Stimulated activated CD8-positive, alpha-beta memory T cell treated with anti-CD3 and anti-CD28 coated beads, Interleukin-7, amount 100 ng/mL, for 4 hours (primary cell): ENCODE results near the gene GJA4.

Experiments used
- DNase-seq, 2 donors: peaks; one replicate each; pipeline ENCODE4 v3.0.0-alpha.2; 2020; ENCODE audit warnings: low read depth in 2 of 2

Gene GJA4

GRCh38 chr1:34792868-34793727, at the start of gene GJA4:
Gene GJA4 (plus strand): TSS chr1:34792999. CDS start chr1:34794214, 1,215 bp downstream.
- no peak for DNase-seq

GRCh38 chr1:34743775-34744174, 49.0 kb upstream of the GJA4 start:
- DNase-seq: no peak

DNA sequence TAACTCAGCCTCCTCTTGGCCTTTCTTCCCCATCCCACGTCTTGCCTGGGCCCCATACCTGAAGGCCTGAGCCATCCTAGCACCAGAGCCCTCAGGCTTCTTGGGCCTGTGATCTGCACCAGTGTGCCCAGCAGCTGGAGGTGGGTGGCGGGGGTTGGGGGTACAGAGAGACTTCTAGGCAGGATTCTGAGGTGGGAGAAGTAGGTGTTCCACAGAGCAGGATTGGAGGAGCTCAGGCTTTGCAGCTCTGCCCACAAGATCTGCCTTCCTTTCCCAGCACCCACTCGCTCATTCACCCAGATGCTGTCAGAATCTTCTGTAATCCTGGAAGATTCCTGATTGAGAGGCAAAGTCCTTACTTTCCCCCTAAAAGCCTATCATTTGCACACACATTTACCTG, 47.9 kb upstream of the GJA4 start:
- DNase-seq: no peak

DNA sequence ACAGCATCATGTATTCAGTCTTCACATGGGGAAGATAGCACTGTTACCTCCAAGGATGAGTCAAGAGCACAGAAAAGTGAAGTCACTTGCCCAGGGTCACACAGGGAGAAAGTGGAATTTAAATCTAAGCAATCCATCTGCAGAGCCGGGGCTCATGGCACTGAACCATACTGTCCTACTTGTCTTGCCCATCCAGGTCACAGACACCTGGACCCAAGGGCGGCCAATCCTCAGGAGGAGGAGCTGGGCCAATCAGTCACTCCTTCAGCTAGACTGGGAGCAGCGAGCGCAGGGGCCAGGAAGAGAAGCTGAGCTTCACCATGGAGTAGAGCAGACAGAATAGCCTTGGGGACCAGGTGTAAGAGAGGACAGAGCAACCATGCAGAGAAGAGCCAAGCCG, 47.1 kb upstream of the GJA4 start:
- DNase-seq: no peak

DNA sequence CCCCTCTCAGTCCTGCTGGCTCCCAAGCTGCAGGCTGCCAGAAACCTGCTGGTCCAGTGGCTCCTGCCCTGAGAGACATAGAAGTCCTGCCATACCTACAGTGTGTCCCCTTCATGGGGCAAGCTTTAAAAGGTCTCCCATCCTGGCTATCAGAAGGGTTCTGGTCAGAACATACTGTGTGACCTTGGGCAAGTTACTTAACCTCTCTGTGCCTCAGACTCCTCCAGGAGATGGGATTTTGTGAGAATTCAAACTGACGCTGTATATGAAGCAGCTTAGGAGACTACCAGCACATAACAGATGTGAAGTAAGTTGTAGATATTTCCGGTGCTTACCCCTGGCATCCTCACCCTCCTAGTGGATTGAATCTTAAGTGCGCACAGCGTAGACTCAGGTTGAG, 46.7 kb upstream of the GJA4 start:
- no peak for DNase-seq

DNA sequence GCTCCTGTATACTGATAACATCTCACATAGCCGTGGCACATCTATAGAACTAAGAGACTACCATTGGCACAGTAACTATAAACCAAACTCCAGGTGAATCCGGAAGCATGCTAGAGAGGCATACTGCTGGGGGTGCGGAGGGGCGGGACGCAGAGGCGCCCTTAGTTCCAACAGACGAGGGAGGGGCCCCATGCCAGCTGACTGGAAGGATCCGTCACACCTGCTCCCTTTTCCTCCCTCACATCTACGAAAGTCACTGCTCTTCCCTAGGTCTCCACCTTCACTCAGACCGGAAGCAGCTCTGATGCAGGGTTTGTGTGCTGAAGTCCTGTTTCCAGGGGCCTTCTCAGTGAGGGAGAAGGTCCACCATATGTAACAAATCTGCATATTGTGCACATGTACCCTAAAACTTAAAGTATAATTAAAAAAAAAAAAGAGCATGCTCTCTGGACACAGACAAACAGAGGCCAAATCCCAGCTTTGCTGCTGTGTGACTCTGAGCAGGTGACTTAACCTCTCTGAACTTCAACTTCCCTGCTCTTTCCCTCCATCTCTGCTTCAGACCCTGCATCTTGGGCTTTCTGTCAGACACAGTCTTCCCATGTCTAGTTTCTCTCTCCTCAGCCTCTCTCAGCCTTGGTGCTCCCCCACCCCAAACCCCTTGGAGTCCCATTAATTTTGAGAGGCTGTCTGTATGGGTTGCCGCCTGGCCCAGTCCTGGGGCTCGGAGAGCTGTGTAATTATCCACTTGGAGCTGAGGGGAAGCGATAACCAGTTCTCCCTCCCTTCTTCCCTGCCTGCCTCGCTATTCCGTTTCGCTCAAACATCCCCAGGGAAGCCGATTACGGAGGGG, 45.8 kb upstream of the GJA4 start:
- no peak for DNase-seq

GRCh38 chr1:34747638-34747941, 45.2 kb upstream of the GJA4 start:
- DNase-seq: no peak

- DNase-seq: no peak
Measured at GRCh38 chr1:34749992-34750391, 42.8 kb upstream of the GJA4 start.

DNA sequence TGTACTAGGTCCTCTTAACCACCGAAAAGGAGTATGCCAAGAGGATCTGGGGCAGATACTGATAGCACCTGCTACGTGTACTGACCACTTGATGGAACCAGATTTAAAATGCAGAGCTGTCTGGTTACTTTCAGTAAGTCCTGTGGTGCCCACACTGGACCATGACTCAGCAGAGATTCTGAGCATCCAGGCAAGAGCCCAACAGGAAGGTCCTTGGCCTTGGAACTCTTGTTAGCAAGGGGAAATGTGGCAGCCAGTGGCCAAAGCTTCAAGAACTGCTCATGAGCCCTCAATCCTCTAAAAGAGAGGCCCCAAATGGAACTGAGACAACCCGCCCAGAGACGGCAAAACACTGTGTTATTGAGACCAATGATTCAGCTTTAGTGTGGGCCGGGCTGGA, 42.2 kb upstream of the GJA4 start:
- DNase-seq: no peak

- no peak for DNase-seq
Measured at GRCh38 chr1:34753163-34753562, 39.6 kb upstream of the GJA4 start.

DNA sequence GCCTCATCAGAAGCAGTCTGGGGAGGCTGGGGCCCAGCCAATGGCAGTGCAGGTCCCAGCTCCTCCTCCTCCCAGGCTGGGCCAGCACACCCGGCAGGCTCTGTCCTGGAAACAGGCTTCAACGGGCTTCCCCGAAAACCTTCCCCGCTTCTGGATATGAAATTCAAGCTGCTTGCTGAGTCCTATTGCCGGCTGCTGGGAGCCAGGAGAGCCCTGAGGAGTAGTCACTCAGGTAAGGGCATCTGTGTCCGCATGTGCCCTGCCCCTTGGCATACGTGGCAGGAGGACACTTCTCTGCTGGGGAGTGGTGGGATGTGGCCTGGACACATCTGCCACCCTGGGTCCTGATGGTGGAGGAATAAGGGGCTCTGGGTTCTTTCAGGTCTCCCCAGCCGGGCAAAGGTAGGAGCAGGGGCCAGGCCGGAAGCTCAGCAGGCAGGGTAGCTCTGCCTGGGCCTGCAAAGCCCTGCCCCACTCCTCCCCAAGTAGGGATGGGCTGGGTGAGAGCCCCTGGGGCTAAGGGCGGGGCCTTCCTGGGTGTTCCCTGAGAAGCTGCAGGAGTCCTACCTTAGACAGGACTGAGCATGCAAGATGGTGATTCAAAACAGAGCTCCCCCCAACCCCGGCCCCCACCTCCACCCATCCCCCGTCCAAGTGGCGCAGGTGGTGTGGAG, 37.7 kb upstream of the GJA4 start, which contains the start of gene GJB5:
GJB5 (plus strand) TSS at position 84 of the 674 bp plus-strand sequence. CDS start 2,284 bp downstream, outside the sequence.
- no peak for DNase-seq

DNA sequence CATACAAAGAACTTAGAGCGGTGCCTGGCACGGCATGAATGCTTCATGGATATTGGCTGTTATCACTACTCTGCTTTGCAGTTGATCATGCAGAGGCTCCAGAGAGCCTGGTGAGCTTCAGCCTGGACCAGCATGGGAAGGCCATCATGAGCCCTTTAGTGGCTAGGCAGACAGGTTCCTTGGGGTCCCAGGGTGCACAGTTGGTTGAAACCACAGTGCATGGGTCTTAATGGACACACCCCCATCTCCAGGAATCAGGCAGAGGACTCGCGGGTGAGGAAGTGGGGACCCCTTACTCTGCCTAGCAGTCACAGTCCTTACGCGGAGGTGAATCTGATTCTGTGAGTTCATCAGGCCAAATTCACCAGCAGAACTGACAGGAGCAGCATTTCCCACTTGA, 36.8 kb upstream of the GJA4 start:
- no peak for DNase-seq

GRCh38 chr1:34757386-34757785, 35.4 kb upstream of the GJA4 start:
- DNase-seq: no peak

GRCh38 chr1:34758751-34759150, 34.0 kb upstream of the GJA4 start:
- DNase-seq: no peak

GRCh38 chr1:34759503-34760357, 33.1 kb upstream of the GJA4 start, which contains the start of gene GJB4:
Gene GJB4 (plus strand): TSS chr1:34759740. CDS start chr1:34761255, 1,515 bp downstream.
- no peak for DNase-seq

DNA sequence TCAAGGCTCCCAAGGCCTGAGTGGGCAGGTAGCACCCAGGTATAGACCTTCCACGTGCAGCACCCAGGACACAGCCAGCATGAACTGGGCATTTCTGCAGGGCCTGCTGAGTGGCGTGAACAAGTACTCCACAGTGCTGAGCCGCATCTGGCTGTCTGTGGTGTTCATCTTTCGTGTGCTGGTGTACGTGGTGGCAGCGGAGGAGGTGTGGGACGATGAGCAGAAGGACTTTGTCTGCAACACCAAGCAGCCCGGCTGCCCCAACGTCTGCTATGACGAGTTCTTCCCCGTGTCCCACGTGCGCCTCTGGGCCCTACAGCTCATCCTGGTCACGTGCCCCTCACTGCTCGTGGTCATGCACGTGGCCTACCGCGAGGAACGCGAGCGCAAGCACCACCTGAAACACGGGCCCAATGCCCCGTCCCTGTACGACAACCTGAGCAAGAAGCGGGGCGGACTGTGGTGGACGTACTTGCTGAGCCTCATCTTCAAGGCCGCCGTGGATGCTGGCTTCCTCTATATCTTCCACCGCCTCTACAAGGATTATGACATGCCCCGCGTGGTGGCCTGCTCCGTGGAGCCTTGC, 31.5 kb upstream of the GJA4 start:
- no peak for DNase-seq

- no peak for DNase-seq
Measured at GRCh38 chr1:34761776-34762307, 31.0 kb upstream of the GJA4 start.

DNA sequence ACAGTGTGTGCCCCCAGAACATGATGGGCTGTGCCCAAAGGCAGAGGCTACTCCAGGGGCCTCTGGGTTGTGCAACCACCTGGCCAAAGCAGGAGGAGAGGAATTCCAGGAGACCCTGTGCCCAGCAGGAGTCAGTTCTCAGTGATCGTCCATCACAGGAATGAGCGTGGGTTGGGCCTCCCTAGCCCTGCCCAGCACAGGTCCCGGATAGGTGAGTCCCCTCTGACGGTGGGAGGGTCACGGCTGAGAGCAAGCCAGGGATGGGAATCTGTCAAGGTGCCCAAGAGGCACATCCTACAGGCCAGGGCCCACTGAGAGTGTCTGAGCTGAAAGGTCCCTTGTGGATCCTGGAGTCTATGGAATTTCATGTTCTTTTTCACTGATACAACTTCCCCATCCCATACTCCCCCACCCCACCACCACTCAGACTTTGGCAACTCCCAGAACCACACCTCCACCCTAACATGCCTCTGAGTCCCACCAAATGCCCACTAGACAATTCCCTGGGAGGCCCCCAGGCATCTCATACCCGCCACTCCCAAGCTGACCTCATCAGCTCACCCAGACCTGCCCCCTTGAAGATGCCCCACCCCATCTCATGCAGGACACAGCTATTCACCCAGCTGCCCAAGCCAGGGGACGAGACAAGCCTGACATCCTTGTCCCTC, 30.2 kb upstream of the GJA4 start:
- DNase-seq: no peak

- DNase-seq: no peak
Measured at GRCh38 chr1:34763142-34763781, 29.5 kb upstream of the GJA4 start.

- DNase-seq: no peak
Measured at GRCh38 chr1:34768856-34769255, 23.9 kb upstream of the GJA4 start.
